Stimulated activated CD8-positive, alpha-beta memory T cell treated with anti-CD3 and anti-CD28 coated beads, Interleukin-2, amount 100 ng/mL, for 48 hours (primary cell): ENCODE data around the gene CLDN14.

Experiments
- DNase-seq, 2 donors: peaks; one replicate each; pipeline ENCODE4 v3.0.0-alpha.2; 2020; ENCODE audit warnings: low read depth in 2 of 2

CLDN14 gene

DNA sequence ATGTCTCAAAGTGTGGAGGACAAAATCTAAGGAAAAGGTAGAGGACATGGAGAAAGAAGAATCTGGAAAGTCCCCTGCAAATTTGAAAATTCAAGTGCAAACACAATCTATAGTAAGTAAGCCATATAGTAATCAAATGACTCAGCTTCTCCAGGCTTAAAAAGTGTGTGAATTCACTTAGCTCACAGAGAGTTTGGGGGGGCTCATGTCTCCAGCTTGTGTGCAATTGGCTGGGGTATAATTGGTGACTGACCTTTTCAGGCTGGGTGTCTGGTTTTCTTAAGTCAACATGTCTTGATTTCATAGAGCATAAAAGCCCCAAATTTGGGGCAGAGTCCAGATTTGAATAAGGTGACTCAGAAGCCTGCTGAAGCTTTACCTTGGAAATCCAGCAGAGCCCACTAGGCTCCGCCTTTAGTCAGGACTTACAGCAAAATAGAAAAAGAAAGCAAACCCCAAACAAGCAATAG lies 8.6 kb downstream of the CLDN14 start:
- DNase-seq: no peak

DNA sequence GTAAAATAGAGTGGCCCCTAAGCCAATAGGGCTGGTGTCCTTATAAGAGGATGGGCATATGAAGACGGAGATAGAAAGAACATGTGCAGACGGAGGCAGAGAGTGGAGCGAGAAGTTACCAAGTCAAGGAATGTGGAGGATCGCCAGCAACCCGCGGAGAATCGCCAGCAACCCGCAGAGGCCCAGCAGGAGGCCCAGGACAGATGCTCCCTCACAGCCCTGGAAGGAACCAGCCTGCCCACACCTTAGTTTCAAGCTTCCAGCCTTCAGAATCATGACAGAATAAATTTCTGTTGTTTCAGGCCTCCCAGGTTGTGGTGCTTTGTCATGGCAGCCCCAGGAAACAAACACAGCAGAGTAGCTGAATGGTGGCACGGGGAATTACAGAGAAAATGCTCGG lies 9.6 kb downstream of the CLDN14 start:
- DNase-seq: no peak

DNA sequence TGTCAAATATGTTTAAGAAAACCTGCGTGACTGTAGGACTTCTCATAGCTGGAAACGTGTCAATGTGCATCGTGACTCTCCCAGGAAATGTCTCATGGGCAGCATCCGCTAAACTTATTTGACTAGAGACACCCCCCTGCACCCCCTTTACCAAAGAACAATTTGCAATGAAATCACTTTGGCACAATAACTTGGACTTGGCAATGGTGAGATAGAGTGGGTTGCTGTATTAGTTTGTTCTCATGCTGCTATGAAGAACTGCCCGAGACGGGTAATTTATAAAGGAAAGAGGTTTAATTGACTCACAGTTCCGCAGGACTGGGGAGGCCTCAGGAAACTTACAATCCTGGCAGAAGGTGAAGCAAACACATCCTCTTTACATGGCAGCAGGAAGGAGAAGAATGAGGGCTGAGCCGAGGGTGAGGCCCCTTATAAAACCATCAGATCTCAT lies 13.8 kb downstream of the CLDN14 start:
- DNase-seq: no peak

DNA sequence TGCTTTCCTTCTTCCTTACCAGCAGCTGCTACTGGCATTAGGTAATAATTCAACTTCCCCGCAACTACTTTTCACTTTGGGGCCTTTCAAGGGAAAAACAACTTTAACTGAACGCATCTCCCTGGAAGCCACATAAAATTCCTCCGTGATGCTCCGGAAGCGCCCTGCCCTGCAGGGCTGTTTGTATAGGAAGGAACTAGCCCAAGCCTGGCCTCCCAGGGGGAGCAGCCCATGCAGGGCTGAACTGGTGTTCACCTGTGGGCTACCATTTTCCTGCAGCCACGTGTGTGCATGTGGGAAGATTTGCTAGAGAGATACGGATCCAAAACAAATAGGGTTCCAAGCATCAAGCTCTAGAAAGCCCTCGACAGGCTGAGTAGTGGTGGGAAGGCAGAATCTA lies 14.4 kb downstream of the CLDN14 start:
- no peak for DNase-seq

DNA sequence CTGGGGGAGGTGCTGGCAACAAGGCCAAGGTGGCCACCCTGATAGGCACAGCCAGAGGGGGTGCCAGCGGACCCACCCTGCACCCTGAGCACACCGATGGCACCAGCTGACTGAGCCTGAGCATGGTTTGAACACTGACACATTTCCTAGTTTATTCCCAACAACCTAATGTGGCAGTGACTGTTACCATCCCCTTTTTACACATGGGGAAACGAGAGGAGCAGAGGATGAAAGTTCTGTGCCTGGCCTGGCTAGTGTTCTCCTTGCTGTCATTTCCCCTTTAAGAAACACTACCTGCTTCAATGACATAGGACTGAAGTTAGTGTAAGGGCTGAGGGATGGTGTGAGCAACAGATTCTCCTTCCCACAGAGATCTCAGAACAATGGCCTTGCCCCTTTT lies 15.3 kb downstream of the CLDN14 start:
- no peak for DNase-seq

DNA sequence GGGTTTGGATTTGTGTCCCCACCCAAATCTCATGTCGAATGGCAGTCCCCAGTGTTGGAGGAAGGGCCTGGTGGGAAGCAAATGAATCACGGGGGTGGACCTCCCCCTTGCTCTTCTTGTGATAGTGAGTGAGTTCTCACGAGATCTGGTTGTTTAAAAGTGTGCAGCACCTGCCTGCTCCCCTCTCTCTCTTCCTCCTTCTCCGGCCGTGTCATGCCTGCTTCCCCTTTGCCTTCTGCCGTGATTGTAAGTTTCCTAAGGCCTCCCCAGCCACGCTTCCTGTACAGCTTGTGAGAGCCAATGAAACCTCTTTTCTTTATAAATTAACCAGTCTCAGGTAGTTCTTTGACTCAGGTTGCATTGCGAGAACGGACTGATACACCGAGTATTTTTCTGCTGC lies 15.9 kb downstream of the CLDN14 start:
- DNase-seq: no peak

DNA sequence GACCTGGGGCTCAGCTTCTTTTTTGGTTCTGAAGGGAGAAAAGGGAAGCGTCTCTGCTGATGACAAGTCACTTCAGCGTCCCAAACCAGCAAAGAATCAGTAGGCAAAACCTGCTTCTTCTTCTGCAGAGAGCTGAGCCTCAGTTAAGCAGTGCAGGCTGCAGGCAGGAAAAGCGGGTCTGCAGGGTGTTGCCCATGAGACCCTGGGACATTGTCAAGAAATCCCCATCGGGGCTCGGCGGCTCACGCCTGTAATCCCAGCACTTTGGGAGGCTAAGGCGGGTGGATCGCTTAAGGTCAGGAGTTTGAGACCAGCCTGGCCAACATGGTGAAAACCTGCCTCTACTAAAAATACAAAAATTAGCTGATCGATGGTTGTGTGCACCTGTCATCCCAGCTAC lies 16.7 kb downstream of the CLDN14 start:
- DNase-seq: no peak

DNA sequence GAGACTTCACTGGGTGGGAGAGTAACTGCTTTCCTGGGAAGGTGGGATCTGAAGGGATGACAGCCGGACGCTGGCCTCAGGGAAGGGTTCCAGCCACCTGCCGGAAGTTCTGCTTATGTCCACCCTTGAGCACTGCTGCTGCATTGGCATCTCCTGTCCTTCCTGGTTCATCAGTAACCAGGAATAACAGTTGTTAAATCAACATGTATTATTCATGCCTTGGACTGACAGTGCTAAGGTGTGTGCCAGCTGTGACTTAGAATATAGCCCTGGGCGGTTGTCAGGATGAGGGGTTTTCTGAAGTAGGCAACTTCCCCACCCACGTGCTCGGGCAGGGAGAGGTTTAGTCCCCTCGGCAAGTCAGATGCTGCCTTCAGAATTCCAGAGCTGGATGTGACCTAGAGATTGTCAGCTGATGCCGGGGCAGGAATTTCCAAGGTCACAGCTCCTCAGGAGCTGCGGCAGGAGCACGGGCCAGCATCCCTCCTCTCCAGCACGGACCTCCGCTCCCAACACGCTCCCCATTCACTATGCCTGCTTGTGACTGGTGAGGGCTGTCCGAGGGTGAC lies 17.9 kb downstream of the CLDN14 start:
- no peak for DNase-seq

DNA sequence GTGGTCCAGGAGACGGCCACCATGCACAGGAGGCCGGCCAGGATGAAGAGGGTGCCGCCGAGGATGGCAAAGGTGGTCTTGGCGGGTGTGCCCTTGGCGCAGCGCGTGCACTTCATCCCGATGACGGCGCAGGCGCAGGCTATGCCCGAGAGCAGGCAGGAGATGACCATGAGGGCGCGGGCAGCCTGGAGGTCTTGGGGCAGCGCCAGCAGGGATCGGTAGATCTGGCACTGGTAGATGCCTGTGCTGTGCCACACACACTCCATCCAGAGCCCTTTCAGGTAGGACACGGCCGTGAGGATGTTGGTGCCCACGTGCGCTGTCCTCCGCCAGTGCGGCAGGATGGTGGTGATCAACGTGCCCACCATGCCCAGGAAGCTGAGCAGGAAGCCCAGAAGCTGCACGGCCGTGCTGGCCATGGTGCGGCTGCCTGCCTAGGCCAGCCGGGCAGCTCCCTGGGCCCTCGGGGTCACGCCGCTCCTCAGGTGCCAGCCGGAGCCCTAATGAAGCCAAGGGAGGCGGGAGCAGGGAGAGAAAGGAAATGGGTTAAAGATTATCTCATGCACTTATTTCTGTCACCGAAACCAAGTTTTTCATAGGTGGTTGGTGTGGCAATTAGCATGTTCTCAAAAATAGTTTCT lies 18.5 kb downstream of the CLDN14 start:
- no peak for DNase-seq

DNA sequence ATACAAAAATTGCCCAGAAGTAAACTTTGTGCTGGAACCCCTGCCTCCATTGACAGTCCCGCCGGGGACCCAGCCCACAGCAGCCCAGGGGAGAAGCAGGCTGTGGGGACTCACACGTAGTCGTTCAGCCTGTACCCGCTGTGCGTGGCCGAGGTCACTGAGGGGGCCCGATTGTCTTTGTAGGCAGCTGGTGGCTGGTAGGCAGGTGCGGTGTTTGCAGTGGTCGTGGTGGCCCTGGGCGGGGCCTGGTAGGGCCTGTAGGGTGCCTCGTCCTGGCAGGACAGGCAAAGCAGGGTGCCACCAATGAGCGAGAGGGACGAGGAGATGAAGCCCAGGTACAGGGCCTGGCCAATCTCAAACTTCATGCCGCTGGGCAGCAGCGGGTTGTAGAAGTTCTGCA lies 19.1 kb downstream of the CLDN14 start:
- no peak for DNase-seq

DNA sequence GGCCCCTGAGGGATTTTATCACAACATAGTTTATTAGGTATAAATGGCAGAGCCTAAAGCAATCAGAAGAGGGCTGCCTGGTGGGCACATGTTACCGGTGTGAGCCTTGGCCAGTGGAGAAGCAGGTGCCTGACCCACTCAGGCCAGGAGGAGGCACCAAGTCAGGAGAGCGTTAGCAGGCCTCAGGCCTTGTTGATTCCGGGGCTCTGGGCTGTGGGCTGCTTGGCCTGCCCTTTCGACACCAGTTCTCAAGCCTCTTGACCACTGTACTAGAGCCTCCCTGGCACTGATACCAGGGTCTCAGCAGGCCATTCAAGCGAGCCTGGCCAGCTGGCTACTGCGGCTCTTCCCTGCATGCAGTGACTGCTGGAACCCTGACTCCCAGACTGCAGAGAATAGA lies 20.8 kb downstream of the CLDN14 start:
- DNase-seq: no peak

DNA sequence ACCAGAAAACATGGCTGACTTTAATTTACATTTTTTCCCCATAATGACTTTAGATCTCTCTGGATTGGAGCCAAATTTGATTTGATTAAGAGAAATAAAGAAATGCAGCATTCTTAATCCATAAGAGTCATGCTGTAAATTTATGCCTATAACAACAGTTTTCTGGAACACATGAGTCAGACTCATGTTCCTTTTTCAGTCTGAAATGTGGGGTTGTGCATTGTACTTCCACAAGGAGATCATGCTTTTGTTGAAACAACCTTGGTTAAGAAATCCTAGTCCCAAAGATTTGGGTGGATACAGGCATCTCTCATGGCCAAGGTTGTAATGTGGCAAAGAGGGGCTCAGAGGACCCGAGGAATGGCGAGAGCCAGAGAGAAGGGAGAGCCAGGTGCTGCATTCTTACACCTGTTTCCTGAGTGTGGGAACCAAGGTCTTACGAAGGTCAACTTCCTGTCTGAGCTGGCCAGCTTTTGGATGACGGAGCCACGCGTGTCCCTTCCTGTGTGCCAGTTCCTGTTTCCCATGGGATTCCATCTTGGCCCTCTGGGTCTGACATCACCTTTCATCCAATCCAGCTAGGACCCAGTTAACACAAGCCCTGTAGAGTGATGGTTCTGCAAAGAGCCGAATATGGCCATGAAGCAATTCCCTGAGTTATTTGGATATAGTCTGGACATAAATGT lies 23.1 kb downstream of the CLDN14 start:
- no peak for DNase-seq

DNA sequence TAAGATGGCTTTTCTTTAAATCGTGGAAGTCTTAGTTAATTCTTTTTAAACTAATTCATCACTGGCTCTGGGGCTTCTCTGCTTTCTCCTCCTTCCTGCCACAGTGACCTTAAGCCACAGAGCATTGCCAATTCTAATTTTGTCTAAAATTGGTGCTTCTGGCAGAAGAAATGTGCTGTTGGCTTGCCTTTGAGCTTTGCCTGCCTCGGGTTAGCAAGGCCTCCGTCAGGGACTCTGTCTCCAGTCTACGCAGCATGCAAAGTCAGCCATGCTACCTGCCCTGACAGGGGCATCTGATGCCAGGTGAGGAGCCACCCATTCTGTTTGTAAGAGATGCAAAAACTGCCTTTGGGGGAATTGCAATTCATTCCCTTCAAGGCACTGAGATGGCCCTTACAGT lies 25.2 kb downstream of the CLDN14 start:
- no peak for DNase-seq

DNA sequence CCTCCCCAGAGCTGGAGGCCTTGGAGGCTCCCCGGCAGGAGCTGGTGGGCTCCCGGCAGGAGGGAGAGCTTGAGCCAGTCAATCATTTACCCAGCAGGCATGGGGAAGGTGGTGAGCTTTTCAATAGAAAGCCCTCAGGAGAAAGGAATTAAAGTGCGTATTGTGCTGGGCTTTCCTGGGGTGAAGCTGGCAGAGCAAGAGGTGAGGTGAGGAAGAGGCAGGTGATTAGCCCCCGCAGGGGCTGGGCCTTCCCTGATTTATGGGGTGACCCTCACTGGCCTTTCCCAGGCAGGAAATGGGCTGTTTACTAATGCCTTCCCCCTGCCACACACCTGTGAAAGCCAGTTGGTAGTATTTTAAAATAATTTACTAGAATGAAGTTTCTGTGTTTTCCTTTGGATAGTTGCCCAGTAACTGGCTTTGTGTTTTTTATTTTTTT lies 25.8 kb downstream of the CLDN14 start:
- no peak for DNase-seq

DNA sequence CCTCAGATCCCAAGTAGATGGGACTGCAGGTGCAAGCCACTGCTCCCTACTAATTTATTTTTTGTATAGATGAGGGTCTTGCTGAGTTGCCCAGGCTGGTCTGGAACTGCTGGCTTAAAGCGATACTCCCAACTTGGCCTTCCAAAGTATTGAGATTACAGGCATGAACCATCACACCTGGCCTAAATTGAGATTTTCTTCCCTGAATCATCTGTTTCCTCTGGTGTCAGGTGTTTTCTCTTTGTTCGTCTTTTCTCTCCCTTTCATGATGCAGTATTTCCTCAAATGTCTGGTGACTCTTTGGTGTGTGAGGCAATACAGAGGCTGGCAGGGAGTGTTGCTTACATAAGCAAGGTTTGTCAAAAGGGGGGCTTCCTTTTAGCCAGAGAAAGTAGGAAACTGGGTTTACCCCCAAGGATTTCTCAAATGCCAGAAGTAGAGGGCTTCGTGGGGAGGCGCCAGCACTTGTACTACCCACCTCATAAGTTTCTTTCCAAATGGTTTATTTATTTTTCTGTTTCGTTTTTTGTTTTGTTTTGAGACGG lies 27.6 kb downstream of the CLDN14 start:
- no peak for DNase-seq

DNA sequence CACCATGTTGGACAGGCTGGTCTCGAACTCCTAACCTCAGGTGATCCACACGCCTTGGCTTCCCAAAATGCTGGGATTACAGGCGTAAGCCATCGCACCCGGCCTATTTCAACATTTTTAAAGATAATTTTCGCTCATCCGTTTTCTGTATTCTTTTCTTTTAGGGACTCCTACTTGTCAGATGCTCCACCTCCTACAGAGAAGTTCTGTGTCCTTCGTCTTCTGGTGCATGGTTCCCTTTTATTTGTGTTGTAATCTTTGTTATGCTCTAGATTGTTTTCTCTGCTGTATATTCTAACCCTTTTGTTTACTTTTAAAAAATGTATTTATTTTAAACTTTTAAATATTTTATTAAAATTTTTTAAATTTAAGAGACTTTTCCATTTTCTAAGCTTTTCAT lies 28.4 kb downstream of the CLDN14 start:
- no peak for DNase-seq

DNA sequence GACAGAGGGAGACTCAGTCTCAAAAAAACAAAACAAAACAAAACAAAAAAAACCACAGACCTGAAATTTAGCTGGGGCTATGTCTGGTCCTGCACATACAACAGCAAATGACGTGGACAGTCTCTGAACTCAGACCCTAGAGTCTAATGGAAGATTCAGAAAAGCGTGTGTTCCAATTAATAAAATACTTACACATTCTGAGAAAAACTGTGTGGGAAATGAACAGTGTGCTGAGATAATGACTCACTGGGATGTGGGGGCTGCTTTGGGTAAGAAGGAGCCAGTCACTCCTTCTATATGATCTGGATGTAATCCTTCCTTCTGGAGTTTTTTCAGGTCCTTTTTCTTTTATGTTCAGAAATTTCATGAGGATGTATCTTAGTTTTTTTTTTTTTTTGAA lies 29.4 kb downstream of the CLDN14 start:
- no peak for DNase-seq

DNA sequence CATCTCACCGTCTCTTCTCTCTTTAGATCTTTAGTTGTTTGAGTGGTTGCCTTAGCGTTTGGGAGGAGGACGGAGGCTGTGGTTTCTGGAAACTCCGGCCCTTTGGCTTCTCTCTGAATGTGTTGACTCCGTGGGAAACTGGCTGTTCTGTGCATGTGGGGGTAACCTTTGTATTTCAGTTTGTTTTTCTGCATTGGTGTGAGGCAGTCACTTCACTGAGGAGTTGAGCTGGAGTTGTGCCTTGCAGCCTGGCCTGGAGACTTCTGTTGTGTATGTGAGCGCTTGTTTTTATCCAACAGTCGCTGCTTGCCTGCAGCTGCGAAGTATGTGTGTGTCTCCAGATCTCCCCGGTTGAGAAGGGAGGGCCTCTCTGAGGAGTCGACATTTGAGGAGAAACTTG lies 33.6 kb downstream of the CLDN14 start:
- no peak for DNase-seq

DNA sequence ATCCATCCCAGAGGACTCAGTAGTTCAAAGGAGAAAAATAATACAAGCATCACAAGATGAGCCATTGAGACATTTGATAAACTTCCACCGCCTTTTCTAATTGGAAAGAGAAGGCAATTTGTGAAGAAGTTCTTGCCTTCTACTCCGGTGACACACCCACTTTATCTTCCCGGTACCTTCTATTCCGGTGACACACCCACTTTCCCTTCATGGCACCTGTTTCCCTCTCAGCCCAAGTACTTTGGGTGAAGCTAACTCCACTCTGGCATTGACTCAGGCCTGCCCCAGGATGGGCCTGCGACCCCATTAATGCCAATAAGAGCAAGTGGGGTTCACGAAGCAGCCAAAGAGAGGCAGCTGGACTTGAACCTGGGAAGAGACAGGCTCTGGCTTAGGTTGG lies 38.2 kb downstream of the CLDN14 start:
- DNase-seq: no peak

DNA sequence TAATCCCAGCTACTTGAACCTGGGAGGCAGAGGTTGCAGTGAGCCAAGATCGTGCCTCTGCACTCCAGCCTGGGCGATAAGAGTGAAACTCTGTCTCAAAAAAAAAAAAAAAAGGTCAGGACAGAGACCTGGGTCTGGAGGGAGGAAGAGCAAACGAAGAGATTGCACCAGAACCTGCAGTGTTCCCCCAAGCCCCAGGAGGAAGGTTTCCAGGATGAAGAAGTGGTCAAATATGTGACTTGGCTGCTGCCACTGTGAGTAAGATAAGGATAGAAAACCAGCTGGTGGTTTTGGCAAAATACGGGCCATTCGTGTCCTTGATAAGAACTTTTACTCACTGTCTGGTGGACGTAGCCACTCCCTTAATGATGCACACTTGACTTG lies 42.2 kb downstream of the CLDN14 start:
- DNase-seq: no peak

DNA sequence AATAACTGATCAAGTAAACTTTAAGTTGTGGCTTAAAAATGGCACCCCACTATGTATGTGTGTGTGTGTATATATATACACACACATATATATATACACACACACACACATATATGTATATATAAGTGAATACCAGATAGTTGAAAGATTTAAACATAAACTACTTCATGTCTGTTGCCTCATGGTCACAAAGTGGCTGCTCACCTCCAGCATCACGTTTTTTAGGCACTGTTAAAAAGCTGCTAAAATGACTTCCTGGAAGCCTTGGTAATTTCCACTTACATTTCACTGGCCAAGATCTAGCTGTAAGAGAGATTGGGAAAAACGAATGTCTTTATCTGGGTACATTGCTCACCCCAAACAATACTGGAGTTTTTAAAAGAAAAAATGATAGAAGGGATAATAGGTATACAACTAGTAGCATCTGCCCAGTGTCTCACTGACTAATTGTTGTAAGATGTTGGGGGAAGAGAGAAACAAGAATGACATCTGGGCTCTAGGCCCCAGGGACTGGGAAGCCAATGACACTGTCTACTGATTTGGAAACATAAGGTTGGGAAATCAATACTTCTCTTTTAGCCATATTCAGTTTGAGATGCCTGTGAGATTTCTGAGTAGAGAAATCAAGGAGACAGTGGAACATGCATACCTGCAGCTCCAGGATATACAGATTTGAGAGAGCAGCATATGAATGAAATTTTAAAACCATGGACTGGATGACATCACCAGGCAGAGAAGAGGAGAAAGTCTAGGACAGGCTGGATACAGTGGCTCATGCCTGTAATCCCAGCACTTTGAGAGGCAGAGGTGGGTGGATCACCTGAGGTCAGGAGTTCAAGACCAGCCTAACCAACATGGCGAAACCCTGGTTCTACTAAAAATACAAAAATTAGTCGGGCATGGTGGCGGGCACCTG lies 42.8 kb downstream of the CLDN14 start:
- DNase-seq: no peak

DNA sequence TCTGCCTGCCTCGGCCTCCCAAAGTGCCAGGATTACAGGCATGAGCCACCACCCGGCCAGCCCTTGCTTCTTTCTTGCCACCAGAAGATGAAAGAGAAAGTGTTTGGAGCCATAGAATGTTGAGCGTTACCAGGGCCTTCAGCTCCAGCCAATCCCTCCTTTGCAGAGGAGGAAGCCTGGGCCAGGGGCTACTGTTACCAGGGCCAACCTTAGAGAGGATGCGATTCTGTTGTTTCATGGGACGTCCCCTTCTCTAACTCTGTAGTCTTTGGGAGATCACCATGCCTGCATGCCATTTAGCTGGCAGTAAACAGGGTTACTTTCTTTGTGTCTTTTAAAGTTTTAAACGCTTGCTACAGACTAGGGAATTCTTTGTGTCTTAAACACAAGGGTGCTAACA lies 45.8 kb downstream of the CLDN14 start:
- no peak for DNase-seq
